ENCODE results near the gene HNRNPCL1.

DNA sequence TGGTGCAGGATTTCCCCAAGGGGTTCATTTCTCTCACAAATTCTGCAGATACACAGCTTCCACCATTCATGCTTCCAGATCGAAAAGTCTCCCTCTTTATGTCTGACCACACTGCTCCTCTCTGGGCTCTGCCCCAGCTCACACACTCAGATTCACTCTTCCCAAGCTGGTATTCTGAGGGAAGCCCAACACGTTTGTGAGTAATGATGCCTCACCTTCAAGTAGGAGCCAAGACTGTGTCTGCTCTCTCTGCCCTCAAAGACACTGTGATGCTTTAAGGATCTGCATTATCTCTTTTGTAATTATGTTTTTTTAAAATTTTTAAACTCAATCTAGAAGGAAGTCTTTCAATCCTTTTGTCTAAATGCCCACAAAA lies 37.1 kb downstream of the HNRNPCL1 start:
- TF ChIP-seq, protein P1, sequence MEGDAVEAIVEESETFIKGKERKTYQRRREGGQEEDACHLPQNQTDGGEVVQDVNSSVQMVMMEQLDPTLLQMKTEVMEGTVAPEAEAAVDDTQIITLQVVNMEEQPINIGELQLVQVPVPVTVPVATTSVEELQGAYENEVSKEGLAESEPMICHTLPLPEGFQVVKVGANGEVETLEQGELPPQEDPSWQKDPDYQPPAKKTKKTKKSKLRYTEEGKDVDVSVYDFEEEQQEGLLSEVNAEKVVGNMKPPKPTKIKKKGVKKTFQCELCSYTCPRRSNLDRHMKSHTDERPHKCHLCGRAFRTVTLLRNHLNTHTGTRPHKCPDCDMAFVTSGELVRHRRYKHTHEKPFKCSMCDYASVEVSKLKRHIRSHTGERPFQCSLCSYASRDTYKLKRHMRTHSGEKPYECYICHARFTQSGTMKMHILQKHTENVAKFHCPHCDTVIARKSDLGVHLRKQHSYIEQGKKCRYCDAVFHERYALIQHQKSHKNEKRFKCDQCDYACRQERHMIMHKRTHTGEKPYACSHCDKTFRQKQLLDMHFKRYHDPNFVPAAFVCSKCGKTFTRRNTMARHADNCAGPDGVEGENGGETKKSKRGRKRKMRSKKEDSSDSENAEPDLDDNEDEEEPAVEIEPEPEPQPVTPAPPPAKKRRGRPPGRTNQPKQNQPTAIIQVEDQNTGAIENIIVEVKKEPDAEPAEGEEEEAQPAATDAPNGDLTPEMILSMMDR (conservative IDR thresholded peaks at IDR 0.05), result no peak
- TF ChIP-seq EZH2 (IDR thresholded peaks at IDR 0.05; ENCODE audit: low read depth), result no peak

Data from PC-9 (cell line).